HCT116 (cell line): Measurements from ENCODE around the gene GGPS1. TPM values are rescaled to one million over a fixed set of nuclear protein-coding genes. Genes with fewer than 3 reads are reported as not detected.

Experiments used
- ATAC-seq: fragments of 200-7000 bp; cut with Tn5 transposase; 2 replicates; pipeline ENCODE4 v1.9.1; 2020; ENCODE audit warnings: mild to moderate bottlenecking, moderate library complexity
- BruUV-seq: library from RNA; stranded (reverse); fragments of 400-500 nt; replicated peaks from 2 replicates; lab custom pipeline; 2021; lab: Mats Ljungman, UMichigan
- CTCF ChIA-PET: fragments of 300-600 bp; sonication (Branson Sonifier 250); formaldehyde crosslinking; loops from one replicate; lab custom pipeline; 2021; ENCODE audit warnings: antibody characterized with exemption; lab: Charles Lee
- POLR2A ChIA-PET: fragments of 300-600, 350-600 bp; sonication (Branson Sonifier 250); formaldehyde crosslinking; loops from one replicate; lab custom pipeline; 2021; ENCODE audit warnings: antibody characterized with exemption; lab: Charles Lee
- RAD21 ChIA-PET, 2 experiments: fragments of 300-600 bp; sonication (Branson Sonifier 250); formaldehyde crosslinking; loops; one replicate each; lab custom pipeline; 2023; ENCODE audit warnings: low total read pairs in 2 of 2; ENCODE audit not compliant: uncharacterized antibody in 2 of 2, unreplicated experiment in 2 of 2, low non-redundant PET in 1 of 2; lab: Charles Lee
- DNase-seq: peaks from one replicate; pipeline ENCODE4 v3.0.0-alpha.2; 2010; ENCODE audit warnings: low read depth, low spot score
- H2AFZ ChIP-seq: fragments of 200-600 bp; shearing (Covaris generic), sonication (generic); 2 replicates; pipeline ENCODE4 v1.6.1; 2017; ENCODE audit warnings: low read depth, mixed run types, mixed read lengths, antibody characterized with exemption, low read length; ENCODE audit not compliant: poor library complexity, severe bottlenecking
- H3K27ac ChIP-seq: 2 replicates; pipeline ENCODE4 v1.5.1; 2012; ENCODE audit warnings: low read depth, low read length
- H3K27me3 ChIP-seq: fragments of 200-600 bp; sonication (generic); 2 replicates; pipeline ENCODE4 v1.6.1; 2016; ENCODE audit warnings: mixed run types, low read length, mixed read lengths; ENCODE audit not compliant: insufficient read depth
- H3K36me3 ChIP-seq, 2 experiments: fragments of 200-500 bp in 1 of 2; fragments of 200-600 bp in 1 of 2; sonication (Bioruptor generic) in 1 of 2; sonication (generic) in 1 of 2; 2 replicates each; pipeline versions ENCODE4 v1.5.1 to v1.6.1; 2014 to 2016; ENCODE audit warnings: low read length in 2 of 2, inconsistent platforms in 1 of 2, mixed read lengths in 1 of 2, mixed run types in 1 of 2; ENCODE audit not compliant: insufficient read depth in 2 of 2, control insufficient read depth in 1 of 2
- H3K4me1 ChIP-seq, 2 experiments: fragments of 200-600 bp in 1 of 2; sonication (generic) in 1 of 2; 2 replicates each; pipeline versions ENCODE4 v1.5.1 to v1.6.1; 2012 to 2017; ENCODE audit warnings: low read length in 2 of 2, inconsistent platforms in 1 of 2, mild to moderate bottlenecking in 1 of 2, mixed read lengths in 1 of 2, mixed run types in 1 of 2, moderate library complexity in 1 of 2; ENCODE audit not compliant: insufficient read depth in 2 of 2, control insufficient read depth in 1 of 2
- H3K4me2 ChIP-seq: fragments of 200-600 bp; sonication (generic); 2 replicates; pipeline ENCODE4 v1.6.1; 2017; ENCODE audit warnings: mixed run types, low read length, mixed read lengths
- H3K4me3 ChIP-seq, 2 experiments: fragments of 200-600 bp in 1 of 2; sonication (generic) in 1 of 2; replicated peaks in 1 of 2; 2 replicates each; pipeline ENCODE4 v1.5.1; 2011 to 2016; ENCODE audit warnings: low read length in 2 of 2, control low read depth in 1 of 2, low read depth in 1 of 2, mild to moderate bottlenecking in 1 of 2, mixed read lengths in 1 of 2, mixed run types in 1 of 2
- H3K79me2 ChIP-seq: fragments of 200-600 bp; sonication (generic); 2 replicates; pipeline ENCODE4 v1.6.1; 2017; ENCODE audit warnings: mild to moderate bottlenecking, mixed run types, low read length, moderate library complexity, mixed read lengths; ENCODE audit not compliant: insufficient read depth
- H3K9ac ChIP-seq: fragments of 200-600 bp; sonication (generic); 2 replicates; pipeline ENCODE4 v1.6.1; 2016; ENCODE audit warnings: low read length, mixed read lengths
- H3K9me2 ChIP-seq: fragments of 200-600 bp; sonication (generic), shearing (Covaris generic); 2 replicates; pipeline ENCODE4 v1.6.1; 2017; ENCODE audit warnings: mixed run types, mild to moderate bottlenecking, moderate library complexity; ENCODE audit not compliant: insufficient read depth
- H3K9me3 ChIP-seq, 2 experiments: fragments of 200-500 bp in 1 of 2; fragments of 200-600 bp in 1 of 2; sonication (Bioruptor generic) in 1 of 2; sonication (generic) in 1 of 2; 2 replicates each; pipeline ENCODE4 v1.6.1; 2014 to 2017; ENCODE audit warnings: low read length in 2 of 2, mixed read lengths in 2 of 2, inconsistent platforms in 1 of 2, low read depth in 1 of 2, mild to moderate bottlenecking in 1 of 2, mixed run types in 1 of 2, moderate library complexity in 1 of 2; ENCODE audit not compliant: control insufficient read depth in 1 of 2, insufficient read depth in 1 of 2
- H4K20me1 ChIP-seq: fragments of 200-600 bp; sonication (generic), shearing (Covaris generic); 2 replicates; pipeline ENCODE4 v1.6.1; 2017; ENCODE audit warnings: mixed run types, mild to moderate bottlenecking, moderate library complexity; ENCODE audit not compliant: insufficient read depth
- CBX3 ChIP-seq: IDR thresholded peaks from 2 replicates; pipeline ENCODE4 v1.6.1; 2012; ENCODE audit warnings: low read depth
- CEBPB ChIP-seq: IDR thresholded peaks from 2 replicates; pipeline ENCODE4 v1.6.1; 2012; ENCODE audit warnings: low read depth
- CTCF ChIP-seq, 3 experiments: fragments of 200-600 bp in 1 of 3; sonication (generic) in 1 of 3; IDR thresholded peaks in 2 of 3; conservative IDR thresholded peaks in 1 of 3; 2 replicates each; pipeline ENCODE4 v1.5.1; 2012 to 2017; ENCODE audit warnings: low read depth in 2 of 3, low read length in 2 of 3, antibody characterized with exemption in 1 of 3, borderline replicate concordance in 1 of 3, control low read depth in 1 of 3, mild to moderate bottlenecking in 1 of 3, mixed read lengths in 1 of 3, mixed run types in 1 of 3, moderate library complexity in 1 of 3; ENCODE audit not compliant: insufficient read depth in 1 of 3
- EGR1 ChIP-seq: IDR thresholded peaks from 2 replicates; pipeline ENCODE4 v1.6.1; 2012; ENCODE audit warnings: low read depth
- ELF1 ChIP-seq: IDR thresholded peaks from 2 replicates; pipeline ENCODE4 v1.6.1; 2012; ENCODE audit warnings: low read depth, borderline replicate concordance
- EZH2phosphoT487 ChIP-seq: fragments of 200-600 bp; IDR thresholded peaks from 2 replicates; pipeline ENCODE4 v1.6.1; 2018; ENCODE audit warnings: antibody characterized with exemption, borderline replicate concordance
- JUND ChIP-seq: IDR thresholded peaks from 2 replicates; pipeline ENCODE4 v1.6.1; 2012
- MAX ChIP-seq: IDR thresholded peaks from 2 replicates; pipeline ENCODE4 v1.6.1; 2012
- POLR2A ChIP-seq: IDR thresholded peaks from 2 replicates; pipeline ENCODE4 v1.7.0; 2011; ENCODE audit warnings: borderline replicate concordance; ENCODE audit not compliant: insufficient read depth, insufficient read length; ENCODE audit errors: extremely low read depth
- POLR2AphosphoS5 ChIP-seq: IDR thresholded peaks from 2 replicates; pipeline ENCODE4 v1.6.1; 2011; ENCODE audit warnings: mild to moderate bottlenecking, low read depth, low read length, moderate library complexity
- RAD21 ChIP-seq: IDR thresholded peaks from 2 replicates; pipeline ENCODE4 v1.6.1; 2012; ENCODE audit warnings: low read depth, mild to moderate bottlenecking
- SIN3A ChIP-seq: IDR thresholded peaks from 2 replicates; pipeline ENCODE4 v1.6.1; 2012; ENCODE audit warnings: low read depth
- TCF7L2 ChIP-seq: IDR thresholded peaks from 2 replicates; pipeline ENCODE4 v1.7.0; 2011; ENCODE audit warnings: borderline replicate concordance, inconsistent platforms; ENCODE audit not compliant: insufficient read depth, insufficient read length; ENCODE audit errors: extremely low read depth
- YY1 ChIP-seq: IDR thresholded peaks from 2 replicates; pipeline ENCODE4 v1.6.1; 2011; ENCODE audit warnings: low read length, low read depth, moderate library complexity, mild to moderate bottlenecking; ENCODE audit not compliant: insufficient replicate concordance; ENCODE audit errors: extremely low read depth
- ZFX ChIP-seq: fragments of 450-650 bp; IDR thresholded peaks from 2 replicates; pipeline ENCODE4 v1.6.1; 2017
- intact Hi-C: fragments of 100-400 bp; cut with micrococcal nuclease; formaldehyde crosslinking; loops from 2 replicates; pipeline ENCODE4 v1.10.0; 2022
- total RNA-seq: library from RNA; stranded (reverse); gene quantifications from one replicate; pipeline ENCODE4 v1.2.1, GENCODE V29; 2021; ENCODE audit not compliant: unreplicated experiment

Gene GGPS1
- total RNA-seq, 1 experiment from 2014 or later: 30.6 TPM

DNA sequence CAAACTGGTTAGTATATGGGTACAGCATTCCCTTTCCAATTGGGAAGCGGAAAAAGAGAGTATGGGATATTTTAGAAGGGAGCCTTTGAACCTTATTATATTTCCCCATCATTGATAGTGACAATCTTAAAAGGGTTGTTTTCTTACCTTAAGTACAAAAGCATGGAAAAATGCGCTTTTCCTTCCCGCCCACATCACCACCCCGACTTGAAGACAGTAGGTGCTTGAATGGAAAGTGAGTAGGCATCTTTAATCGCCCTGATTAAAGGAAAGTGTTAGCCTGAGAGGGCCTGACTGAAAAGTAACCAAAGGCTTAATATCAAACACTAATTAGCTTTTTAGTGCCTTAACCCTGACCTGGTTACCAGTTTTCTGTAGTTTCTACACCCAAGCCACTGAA lies 15.4 kb downstream of the GGPS1 start:
- intact Hi-C loops: no loop called here
- no TSS peak for BruUV-seq
- POLR2A ChIA-PET: no interaction called here

DNA sequence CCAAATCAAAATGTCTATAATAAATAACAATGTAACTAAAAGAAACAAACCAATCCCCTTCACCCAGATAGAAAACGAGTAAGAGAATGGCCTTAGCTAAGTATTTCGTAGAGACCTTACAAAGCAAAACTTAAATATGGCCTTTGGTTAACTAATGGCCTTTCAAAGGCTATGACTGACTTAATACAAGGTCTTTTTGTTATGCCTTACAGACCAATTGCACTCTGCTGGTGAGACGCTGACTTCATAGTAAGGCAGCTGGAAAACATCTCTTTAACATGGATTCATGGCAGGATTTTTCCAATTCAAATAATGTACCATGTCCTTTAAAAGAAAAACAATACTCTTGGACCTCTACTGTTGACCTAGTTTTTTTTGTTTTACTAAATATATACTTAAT lies 23.1 kb downstream of the GGPS1 start:
- no peak for DNase-seq
- H3K9me3 ChIP-seq: no peaks in the 10 kb centered on the region
- TF ChIP-seq CEBPB (no peak), POLR2AphosphoS5 (no peak), EZH2phosphoT487 (no peak), CBX3 (no peak), POLR2A (no peak), ZFX (no peak), TCF7L2 (no peak), JUND (no peak), YY1 (no peak), SIN3A (no peak), CTCF (IDR thresholded peaks at IDR 0.05 in 2 of 3, conservative IDR thresholded peaks at IDR 0.05 in 1 of 3; ENCODE audit: borderline replicate concordance in 1 of 3, insufficient read depth in 1 of 3, low read depth in 2 of 3, low read length in 2 of 3) (no peak), MAX (no peak)
- TF ChIP-seq, all 23 proteins: peak for 0
- ATAC-seq: no peak
- Histone ChIP-seq H3K4me1 (no peaks in the 10 kb centered on the region), H3K79me2 (no peaks in the 10 kb centered on the region), H4K20me1 (no peaks in the 10 kb centered on the region), H2AFZ (no peak overlapping the region), H3K9ac (no peak overlapping the region), H3K4me3 (no peak overlapping the region), H3K9me2 (no peaks in the 10 kb centered on the region), H3K27me3 (no peaks in the 10 kb centered on the region), H3K27ac (no peak overlapping the region), H3K36me3 (no peaks in the 10 kb centered on the region), H3K4me2 (no peak overlapping the region)
- RAD21 ChIA-PET: no interaction called here
- intact Hi-C loops: no loop called here
- POLR2A ChIA-PET: no interaction called here
- BruUV-seq: no TSS peak
- CTCF ChIA-PET: no interaction called here

More for the DNA sequence above, 15.4 kb downstream of the GGPS1 start:
- Histone ChIP-seq H2AFZ (no peak overlapping the region), H3K9me3 (no peaks in the 10 kb centered on the region), H3K4me3 (no peak overlapping the region), H3K79me2 (no peaks in the 10 kb centered on the region), H3K9ac (no peak overlapping the region), H3K4me2 (no peak overlapping the region), H3K4me1 (no peaks in the 10 kb centered on the region), H4K20me1 (no peaks in the 10 kb centered on the region), H3K27me3 (no peaks in the 10 kb centered on the region), H3K36me3 (peaks cover 0 to 5% of the 10 kb centered on the region in 2 experiments; a peak in 1 of 4 replicates), H3K9me2 (no peaks in the 10 kb centered on the region), H3K27ac (no peak overlapping the region)
- ChIA-PET RAD21 (no interaction called here), CTCF (no interaction called here)
- ATAC-seq (no peak), DNase-seq (no peak)
- TF ChIP-seq RAD21: no peak
- TF ChIP-seq TCF7L2: no peak
- no peak for TF ChIP-seq YY1
- no peak for TF ChIP-seq EGR1
- no peak for TF ChIP-seq ELF1
- no peak for TF ChIP-seq CTCF (IDR thresholded peaks at IDR 0.05 in 2 of 3, conservative IDR thresholded peaks at IDR 0.05 in 1 of 3; ENCODE audit: borderline replicate concordance in 1 of 3, insufficient read depth in 1 of 3, low read depth in 2 of 3, low read length in 2 of 3)
